H1 (cell line): Measurements from ENCODE around the gene TMEM41A. TPM values are rescaled to one million over a fixed set of nuclear protein-coding genes. Genes with fewer than 3 reads are reported as not detected.
A peak's percentile ranks its signal among the peaks of the same experiment; 100 is the strongest.

Source experiments
- CTCF ChIA-PET: fragments of 300-600 bp; sonication (Branson Sonifier 250); formaldehyde crosslinking; loops from one replicate; lab custom pipeline; 2021; ENCODE audit not compliant: partially characterized antibody; lab: Charles Lee
- POLR2A ChIA-PET: fragments of 300-600 bp; sonication (Branson Sonifier 250); formaldehyde crosslinking; loops from one replicate; lab custom pipeline; 2021; ENCODE audit warnings: inconsistent platforms; ENCODE audit not compliant: partially characterized antibody; lab: Charles Lee
- DNase-seq, 2 experiments: peaks; one replicate each; pipeline versions ENCODE4 v3.0.0 to v3.0.0-alpha.2; 2010 to 2022; ENCODE audit warnings: low spot score in 2 of 2, low read depth in 1 of 2, mixed read lengths in 1 of 2
- FAIRE-seq: peaks from 2 replicates; lab custom pipeline; 2011; peaks lifted over from hg19 to GRCh38; lab: Jason Lieb, UNC
- H2AFZ ChIP-seq: 2 replicates; pipeline ENCODE4 v1.8.1; 2012; ENCODE audit warnings: low read length, inconsistent platforms
- H2AK5ac ChIP-seq: 2 replicates; pipeline ENCODE4 v1.6.1; 2013; ENCODE audit warnings: low read depth, low read length
- H2BK120ac ChIP-seq: replicated peaks from 2 replicates; pipeline ENCODE3; 2013; ENCODE audit warnings: low read depth, low read length, inconsistent platforms
- H2BK12ac ChIP-seq: 2 replicates; pipeline ENCODE4 v1.6.1; 2013; ENCODE audit warnings: low read depth, low read length
- H2BK15ac ChIP-seq: 2 replicates; pipeline ENCODE4 v1.6.1; 2013; ENCODE audit warnings: low read length
- H2BK20ac ChIP-seq: 2 replicates; pipeline ENCODE4 v1.6.1; 2013; ENCODE audit warnings: low read length
- H2BK5ac ChIP-seq: 2 replicates; pipeline ENCODE4 v1.6.1; 2013; ENCODE audit warnings: low read depth, low read length
- H3K14ac ChIP-seq: 2 replicates; pipeline ENCODE4 v1.6.1; 2013; ENCODE audit warnings: inconsistent platforms; ENCODE audit not compliant: insufficient read length
- H3K18ac ChIP-seq: 2 replicates; pipeline ENCODE4 v1.6.1; 2013; ENCODE audit warnings: low read length; ENCODE audit errors: extremely low read depth
- H3K23ac ChIP-seq: 2 replicates; pipeline ENCODE4 v1.6.1; 2013; ENCODE audit warnings: inconsistent platforms; ENCODE audit not compliant: insufficient read length
- H3K23me2 ChIP-seq: 2 replicates; pipeline ENCODE4 v1.6.1; 2013; ENCODE audit warnings: low read depth, low read length
- H3K27ac ChIP-seq: 2 replicates; pipeline ENCODE4 v1.6.1; 2011; ENCODE audit warnings: low read depth, low read length, inconsistent platforms
- H3K27me3 ChIP-seq, 4 experiments: replicated peaks in 1 of 4; 1 replicate in 1 of 4; 2 replicates in 3 of 4; pipeline versions ENCODE4 v1.6.1 to v1.8.1; 2011 to 2013; ENCODE audit warnings: low read length in 3 of 4, mild to moderate bottlenecking in 3 of 4, inconsistent platforms in 2 of 4, mixed read lengths in 2 of 4, moderate library complexity in 1 of 4; ENCODE audit not compliant: control insufficient read depth in 3 of 4, insufficient read depth in 3 of 4; ENCODE audit errors: extremely low read depth in 1 of 4
- H3K36me3 ChIP-seq, 4 experiments: 2 replicates each; pipeline versions ENCODE4 v1.6.1 to v1.8.1; 2011 to 2013; ENCODE audit warnings: mild to moderate bottlenecking in 4 of 4, low read length in 3 of 4, moderate library complexity in 2 of 4, control low read depth in 1 of 4, inconsistent platforms in 1 of 4; ENCODE audit not compliant: insufficient read depth in 4 of 4, control insufficient read depth in 2 of 4
- H3K4ac ChIP-seq: replicated peaks from 2 replicates; pipeline ENCODE3; 2013; ENCODE audit warnings: low read length, low read depth, mixed read lengths, inconsistent platforms; ENCODE audit not compliant: insufficient read length
- H3K4me1 ChIP-seq, 4 experiments: replicated peaks in 1 of 4; 1 replicate in 1 of 4; 2 replicates in 3 of 4; pipeline versions ENCODE4 v1.6.1 to v1.8.1; 2011 to 2013; ENCODE audit warnings: low read length in 3 of 4, inconsistent platforms in 2 of 4, mixed read lengths in 1 of 4; ENCODE audit not compliant: insufficient read depth in 4 of 4, control insufficient read depth in 3 of 4
- H3K4me2 ChIP-seq, 2 experiments: 2 replicates each; pipeline versions ENCODE4 v1.6.1 to v1.8.1; 2011 to 2013; ENCODE audit warnings: low read depth in 2 of 2, low read length in 2 of 2, control low read depth in 1 of 2, inconsistent platforms in 1 of 2, mild to moderate bottlenecking in 1 of 2; ENCODE audit not compliant: insufficient read depth in 1 of 2
- H3K4me3 ChIP-seq, 4 experiments: fragments of 200-600, 300-600 bp in 1 of 4; sonication (generic), shearing (Covaris generic), sonication (Bioruptor Twin) in 1 of 4; 2 replicates each; pipeline versions ENCODE4 v1.5.1 to v1.8.1; 2011 to 2016; ENCODE audit warnings: low read length in 4 of 4, low read depth in 3 of 4, control low read depth in 2 of 4, inconsistent platforms in 2 of 4, mild to moderate bottlenecking in 2 of 4, mixed read lengths in 1 of 4, moderate library complexity in 1 of 4; ENCODE audit not compliant: insufficient read depth in 2 of 4; ENCODE audit errors: extremely low read depth in 1 of 4
- H3K56ac ChIP-seq: replicated peaks from 2 replicates; pipeline ENCODE3; 2013; ENCODE audit warnings: low read depth, mild to moderate bottlenecking, mixed read lengths, low read length, inconsistent platforms; ENCODE audit not compliant: insufficient read length
- H3K79me1 ChIP-seq: 2 replicates; pipeline ENCODE4 v1.6.1; 2013; ENCODE audit warnings: low read depth, low read length, control low read depth
- H3K79me2 ChIP-seq, 2 experiments: 2 replicates each; pipeline versions ENCODE4 v1.6.1 to v1.8.1; 2012 to 2013; ENCODE audit warnings: low read length in 2 of 2, mild to moderate bottlenecking in 2 of 2, inconsistent platforms in 1 of 2; ENCODE audit not compliant: insufficient read depth in 2 of 2, control insufficient read depth in 1 of 2
- H3K9ac ChIP-seq, 4 experiments: replicated peaks in 1 of 4; 1 replicate in 1 of 4; 2 replicates in 3 of 4; pipeline versions ENCODE4 v1.6.1 to v1.8.1; 2011 to 2013; ENCODE audit warnings: low read depth in 3 of 4, low read length in 3 of 4, control low read depth in 2 of 4, mild to moderate bottlenecking in 2 of 4, moderate library complexity in 2 of 4, inconsistent platforms in 1 of 4; ENCODE audit errors: extremely low read depth in 1 of 4
- H3K9me3 ChIP-seq, 2 experiments: 2 replicates each; pipeline versions ENCODE4 v1.6.1 to v1.8.1; 2012 to 2013; ENCODE audit warnings: mild to moderate bottlenecking in 2 of 2, moderate library complexity in 2 of 2, control low read depth in 1 of 2, inconsistent platforms in 1 of 2, low read depth in 1 of 2, low read length in 1 of 2, mixed read lengths in 1 of 2; ENCODE audit not compliant: insufficient read depth in 2 of 2
- H4K20me1 ChIP-seq, 2 experiments: replicated peaks in 1 of 2; 2 replicates each; pipeline versions ENCODE3 to v1.8.1; 2011 to 2013; ENCODE audit warnings: inconsistent platforms in 2 of 2, low read length in 2 of 2, mild to moderate bottlenecking in 1 of 2; ENCODE audit not compliant: insufficient read depth in 2 of 2, control insufficient read depth in 1 of 2
- H4K5ac ChIP-seq: 2 replicates; pipeline ENCODE4 v1.6.1; 2013; ENCODE audit warnings: low read length, low read depth, mixed read lengths, inconsistent platforms; ENCODE audit not compliant: insufficient read length
- H4K8ac ChIP-seq: 2 replicates; pipeline ENCODE4 v1.8.0; 2013; ENCODE audit warnings: mild to moderate bottlenecking, moderate library complexity, low read length, inconsistent platforms; ENCODE audit not compliant: insufficient read depth; ENCODE audit errors: extremely low read depth
- H4K91ac ChIP-seq: replicated peaks from 2 replicates; pipeline ENCODE3; 2013; ENCODE audit warnings: low read length, mixed read lengths, inconsistent platforms; ENCODE audit not compliant: insufficient read length
- POU5F1 ChIP-seq: IDR thresholded peaks from 2 replicates; pipeline ENCODE4 v1.6.1; 2011; ENCODE audit warnings: low read depth, mild to moderate bottlenecking, low read length, moderate library complexity
- RAD21 ChIP-seq, 2 experiments: IDR thresholded peaks in 1 of 2; conservative IDR thresholded peaks in 1 of 2; 2 replicates each; pipeline ENCODE4 v1.6.1; 2011; ENCODE audit warnings: low read depth in 2 of 2, low read length in 2 of 2, improper control_type of control experiment in 1 of 2, inconsistent platforms in 1 of 2, mild to moderate bottlenecking in 1 of 2, moderate library complexity in 1 of 2
- WGBS, 2 experiments: shearing (Covaris generic) in 1 of 2; methylation state at CpG; one replicate each; pipeline versions ENCODE4 v1.1.6 to v1.1.7; 2013 to 2015; ENCODE audit warnings: low lambda C conversion rate in 2 of 2, mixed read lengths in 2 of 2, inconsistent platforms in 1 of 2, low coverage in 1 of 2, missing lambda C conversion rate in 1 of 2; ENCODE audit not compliant: insufficient replicate concordance in 2 of 2, insufficient coverage in 1 of 2, insufficient read length in 1 of 2; ENCODE audit errors: extremely low coverage in 1 of 2, missing lambda C conversion rate in 1 of 2; 5-methylcytosine and 5-hydroxymethylcytosine counted together
- polyA plus RNA-seq, 7 experiments: library from polyadenylated mRNA; depleted of rRNA in 3 of 7; stranded (reverse) in 5 of 7; unstranded in 2 of 7; fragments of >200 nt in 5 of 7; fragments of 200-250 nt in 2 of 7; gene quantifications; 1 replicate in 5 of 7; 2 replicates in 1 of 7; 4 replicates in 1 of 7; pipeline versions ENCODE4 v1.2.1 to v1.2.3, GENCODE V29; 2011 to 2013; ENCODE audit warnings: missing spikeins in 2 of 7, mixed read lengths in 2 of 7
- total RNA-seq: library from RNA; stranded (reverse); fragmentation: NEBNext Ultra II Directional; extraction: Animal tissue kit (Norgen Biotek cat#: 25700); gene quantifications from 2 replicates; pipeline ENCODE4 v1.2.1, GENCODE V29; 2021
- TF ChIP-seq, protein P1 (sequence below), 3 experiments: IDR thresholded peaks; 1 replicate in 2 of 3; 2 replicates in 1 of 3; pipeline versions ENCODE4 v1.5.1 to v1.6.1; 2011; ENCODE audit warnings: low read length in 3 of 3, mild to moderate bottlenecking in 3 of 3, inconsistent platforms in 2 of 3, low read depth in 1 of 3, moderate library complexity in 1 of 3; ENCODE audit not compliant: insufficient read depth in 1 of 3; ENCODE audit errors: control extremely low read depth in 1 of 3

The TMEM41A gene
- total and polyA plus RNA-seq, 2 of the 8 experiments (the other 6 are each of a cell fraction or from before 2014, with no cell fraction given), result 14.1 to 17.5 TPM

DNA sequence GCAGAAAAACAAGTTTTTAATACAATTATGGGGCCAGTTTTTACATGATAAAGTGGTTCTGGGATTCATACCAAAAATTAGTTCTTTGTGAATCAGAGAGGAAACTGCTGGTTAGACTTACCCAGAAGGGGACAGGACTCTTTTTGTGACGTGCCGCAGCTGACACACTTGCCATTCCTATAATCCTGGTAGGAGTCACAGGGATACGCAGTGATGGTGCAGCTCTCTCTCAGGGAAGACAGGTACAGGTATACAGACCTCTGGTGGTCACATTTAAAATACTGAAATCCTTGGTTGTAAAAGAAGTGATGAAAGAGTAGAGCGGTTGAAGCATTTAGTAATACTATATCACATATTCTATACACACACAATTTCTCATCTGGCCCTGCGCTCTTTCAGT is 20.2 kb upstream of the TMEM41A start:
- Histone ChIP-seq H2AK5ac (no peak overlapping the region), H3K4me2 (no peak overlapping the region), H3K23ac (no peak overlapping the region), H3K9ac (no peak overlapping the region), H3K56ac (no peak overlapping the region), H4K5ac (no peak overlapping the region), H3K27me3 (no peaks in the 10 kb centered on the region), H3K4me3 (no peak overlapping the region), H3K23me2 (no peaks in the 10 kb centered on the region; the same call in 1 of the 2 replicates), H3K14ac (no peak overlapping the region), H2BK120ac (no peak overlapping the region), H3K18ac (no peak overlapping the region), H2BK20ac (no peak overlapping the region), H2AFZ (no peak overlapping the region)
- 83% methylated on average over 5 of the region's 5 CpGs; no CpG with 5 or more reads in 1 of the 2 experiments for WGBS, 2 experiments
- CTCF ChIA-PET, result interaction anchor here (0.5 to 1.5 kb wide), 10 partner anchors 8 to 380 kb away, joined by 3 to 9 read pairs (median 4); no protein-coding TSS in a partner anchor
- no peak for FAIRE-seq
- POLR2A ChIA-PET, result interaction anchor here (0.9 to 1.1 kb wide), 2 partner anchors 20 to 78 kb away, joined by 3 to 4 read pairs; partner anchors contain the start of gene TMEM41A
- TF ChIP-seq POU5F1 (no peak), RAD21 (IDR thresholded peaks at IDR 0.05 in 1 of 2, conservative IDR thresholded peaks at IDR 0.05 in 1 of 2; ENCODE audit: low read depth in 2 of 2, low read length in 2 of 2) (peak in 1 of 2 experiments; percentile 30; a peak in 2 of 4 replicates)
- TF ChIP-seq, protein P1, sequence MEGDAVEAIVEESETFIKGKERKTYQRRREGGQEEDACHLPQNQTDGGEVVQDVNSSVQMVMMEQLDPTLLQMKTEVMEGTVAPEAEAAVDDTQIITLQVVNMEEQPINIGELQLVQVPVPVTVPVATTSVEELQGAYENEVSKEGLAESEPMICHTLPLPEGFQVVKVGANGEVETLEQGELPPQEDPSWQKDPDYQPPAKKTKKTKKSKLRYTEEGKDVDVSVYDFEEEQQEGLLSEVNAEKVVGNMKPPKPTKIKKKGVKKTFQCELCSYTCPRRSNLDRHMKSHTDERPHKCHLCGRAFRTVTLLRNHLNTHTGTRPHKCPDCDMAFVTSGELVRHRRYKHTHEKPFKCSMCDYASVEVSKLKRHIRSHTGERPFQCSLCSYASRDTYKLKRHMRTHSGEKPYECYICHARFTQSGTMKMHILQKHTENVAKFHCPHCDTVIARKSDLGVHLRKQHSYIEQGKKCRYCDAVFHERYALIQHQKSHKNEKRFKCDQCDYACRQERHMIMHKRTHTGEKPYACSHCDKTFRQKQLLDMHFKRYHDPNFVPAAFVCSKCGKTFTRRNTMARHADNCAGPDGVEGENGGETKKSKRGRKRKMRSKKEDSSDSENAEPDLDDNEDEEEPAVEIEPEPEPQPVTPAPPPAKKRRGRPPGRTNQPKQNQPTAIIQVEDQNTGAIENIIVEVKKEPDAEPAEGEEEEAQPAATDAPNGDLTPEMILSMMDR (IDR thresholded peaks at IDR 0.05; ENCODE audit: control extremely low read depth in 1 of 3, insufficient read depth in 1 of 3, low read depth in 1 of 3, low read length in 3 of 3), result peak in 1 of 3 experiments; percentile 32; a peak in 1 of 4 replicates
- TF ChIP-seq, all 59 proteins: peak for 2
- DNase-seq, result no peak
- H4K91ac ChIP-seq, result no peak overlapping the region
- H3K9me3 ChIP-seq, result no peaks in the 10 kb centered on the region
- no peak overlapping the region for H3K4ac ChIP-seq
- H4K20me1 ChIP-seq, result no peaks in the 10 kb centered on the region
- no peak overlapping the region for H2BK12ac ChIP-seq
- H3K36me3 ChIP-seq, result no peaks in the 10 kb centered on the region
- H3K79me1 ChIP-seq, result no peaks in the 10 kb centered on the region
- H3K79me2 ChIP-seq, result no peaks in the 10 kb centered on the region
- no peaks in the 10 kb centered on the region for H3K4me1 ChIP-seq
- H2BK15ac ChIP-seq, result no peak overlapping the region
- H4K8ac ChIP-seq, result no peak overlapping the region
- H3K27ac ChIP-seq, result no peak overlapping the region
- H2BK5ac ChIP-seq, result no peak overlapping the region
